IPS-20b (cell line): ENCODE data around the gene UPF3A.
A peak's percentile ranks its signal among the peaks of the same experiment; 100 is the strongest.

ENCODE experiments used
- H3K27ac ChIP-seq: one replicate; pipeline ENCODE4 v1.5.1; 2013; ENCODE audit warnings: low read length
- H3K27me3 ChIP-seq: 2 replicates; pipeline ENCODE4 v1.6.1; 2013; ENCODE audit warnings: mild to moderate bottlenecking, low read length, inconsistent platforms; ENCODE audit not compliant: insufficient read depth
- H3K36me3 ChIP-seq: 2 replicates; pipeline ENCODE4 v1.6.1; 2013; ENCODE audit warnings: low read depth, mild to moderate bottlenecking, inconsistent platforms, low read length, moderate library complexity; ENCODE audit not compliant: insufficient read depth
- H3K4me1 ChIP-seq: 2 replicates; pipeline ENCODE4 v1.6.1; 2013; ENCODE audit warnings: mild to moderate bottlenecking, control low read depth, inconsistent platforms, low read length, moderate library complexity; ENCODE audit not compliant: insufficient read depth
- H3K4me3 ChIP-seq: 2 replicates; pipeline ENCODE4 v1.5.1; 2013; ENCODE audit warnings: mild to moderate bottlenecking, low read length, inconsistent platforms
- H3K9ac ChIP-seq: 2 replicates; pipeline ENCODE4 v1.6.1; 2013; ENCODE audit warnings: low read depth, mild to moderate bottlenecking, inconsistent platforms, low read length, moderate library complexity
- H3K9me3 ChIP-seq: 2 replicates; pipeline ENCODE4 v1.6.1; 2013; ENCODE audit warnings: mild to moderate bottlenecking, low read depth, low read length, inconsistent platforms; ENCODE audit not compliant: insufficient read depth

UPF3A gene

GRCh38 chr13:114264886-114265611 is 16.4 kb upstream of the UPF3A start:
- Histone ChIP-seq H3K4me1 (no peaks in the 10 kb centered on the region), H3K27ac (no peak overlapping the region), H3K27me3 (no peaks in the 10 kb centered on the region), H3K9me3 (no peaks in the 10 kb centered on the region), H3K9ac (no peak overlapping the region), H3K36me3 (peaks cover 97% of the 10 kb centered on the region), H3K4me3 (no peak overlapping the region)

- Histone ChIP-seq H3K4me3 (no peak overlapping the region), H3K9me3 (no peaks in the 10 kb centered on the region), H3K36me3 (peaks cover 91% of the 10 kb centered on the region), H3K27me3 (no peaks in the 10 kb centered on the region), H3K4me1 (no peaks in the 10 kb centered on the region), H3K27ac (no peak overlapping the region), H3K9ac (no peak overlapping the region)
Observed at GRCh38 chr13:114266241-114266640, 15.2 kb upstream of the UPF3A start.

- Histone ChIP-seq H3K27ac (no peak overlapping the region), H3K9me3 (no peaks in the 10 kb centered on the region), H3K4me3 (no peak overlapping the region), H3K36me3 (peaks cover 88% of the 10 kb centered on the region), H3K27me3 (no peaks in the 10 kb centered on the region), H3K4me1 (no peaks in the 10 kb centered on the region), H3K9ac (no peak overlapping the region)
Observed at GRCh38 chr13:114268344-114269280, 12.8 kb upstream of the UPF3A start.

GRCh38 chr13:114269281-114269770 is 12.1 kb upstream of the UPF3A start:
- Histone ChIP-seq H3K4me1 (no peaks in the 10 kb centered on the region), H3K27me3 (no peaks in the 10 kb centered on the region), H3K4me3 (no peak overlapping the region), H3K9ac (no peak overlapping the region), H3K36me3 (peaks cover 88% of the 10 kb centered on the region), H3K9me3 (no peaks in the 10 kb centered on the region), H3K27ac (no peak overlapping the region)

GRCh38 chr13:114272977-114273376 is 8.4 kb upstream of the UPF3A start:
- Histone ChIP-seq H3K4me3 (no peak overlapping the region), H3K4me1 (no peaks in the 10 kb centered on the region), H3K9ac (no peak overlapping the region), H3K27ac (no peak overlapping the region), H3K27me3 (no peaks in the 10 kb centered on the region), H3K36me3 (peaks cover 84% of the 10 kb centered on the region), H3K9me3 (no peaks in the 10 kb centered on the region)

- H3K4me1 ChIP-seq, result peaks cover 7% of the 10 kb centered on the region; the same call in 1 of the 2 replicates
- H3K36me3 ChIP-seq, result peaks cover 71% of the 10 kb centered on the region
- H3K9ac ChIP-seq, result no peak overlapping the region
- no peak overlapping the region for H3K27ac ChIP-seq
- no peaks in the 10 kb centered on the region for H3K9me3 ChIP-seq
- no peak overlapping the region for H3K4me3 ChIP-seq
- no peaks in the 10 kb centered on the region for H3K27me3 ChIP-seq
Observed at GRCh38 chr13:114275304-114275703, 6.1 kb upstream of the UPF3A start.

GRCh38 chr13:114279146-114279545 is 2.3 kb upstream of the UPF3A start:
- Histone ChIP-seq H3K27me3 (no peaks in the 10 kb centered on the region), H3K4me3 (no peak overlapping the region), H3K27ac (no peak overlapping the region), H3K4me1 (peaks cover 14% of the 10 kb centered on the region; the same call in 1 of the 2 replicates), H3K36me3 (peaks cover 53% of the 10 kb centered on the region), H3K9ac (no peak overlapping the region), H3K9me3 (no peaks in the 10 kb centered on the region)

- peak overlapping the region; percentile 90; the same call in 1 of the 2 replicates for H3K9ac ChIP-seq
- peak overlapping the region; percentile 93 for H3K27ac ChIP-seq
Observed at GRCh38 chr13:114279758-114280355, 1.5 kb upstream of the UPF3A start.

GRCh38 chr13:114282041-114282670 is 755 bp downstream of the UPF3A start:
- H3K36me3 ChIP-seq, result peaks cover 56% of the 10 kb centered on the region
- H3K4me1 ChIP-seq, result peaks cover 14% of the 10 kb centered on the region; the same call in 1 of the 2 replicates
- H3K9me3 ChIP-seq, result no peaks in the 10 kb centered on the region
- H3K4me3 ChIP-seq, result peak overlapping the region; percentile 97
- peak overlapping the region; percentile 62 for H3K27ac ChIP-seq
- H3K9ac ChIP-seq, result peak overlapping the region; percentile 97
- no peaks in the 10 kb centered on the region for H3K27me3 ChIP-seq

More at GRCh38 chr13:114279758-114280355, 1.5 kb upstream of the UPF3A start:
- Histone ChIP-seq H3K4me3 (peak overlapping the region; percentile 72), H3K9me3 (no peaks in the 10 kb centered on the region), H3K36me3 (peaks cover 53% of the 10 kb centered on the region), H3K27me3 (no peaks in the 10 kb centered on the region), H3K4me1 (peaks cover 14% of the 10 kb centered on the region; the same call in 1 of the 2 replicates)

GRCh38 chr13:114283576-114283975 is 2.2 kb downstream of the UPF3A start:
- Histone ChIP-seq H3K9ac (no peak overlapping the region), H3K36me3 (peaks cover 57% of the 10 kb centered on the region), H3K4me3 (no peak overlapping the region), H3K9me3 (no peaks in the 10 kb centered on the region), H3K27me3 (no peaks in the 10 kb centered on the region), H3K27ac (no peak overlapping the region), H3K4me1 (peaks cover 14% of the 10 kb centered on the region; the same call in 1 of the 2 replicates)

GRCh38 chr13:114284680-114285079 is 3.3 kb downstream of the UPF3A start:
- Histone ChIP-seq H3K9ac (no peak overlapping the region), H3K4me1 (peaks cover 14% of the 10 kb centered on the region; the same call in 1 of the 2 replicates), H3K9me3 (no peaks in the 10 kb centered on the region), H3K27me3 (no peaks in the 10 kb centered on the region), H3K27ac (no peak overlapping the region), H3K36me3 (peaks cover 64% of the 10 kb centered on the region), H3K4me3 (no peak overlapping the region)
